Inflammatory macrophage treated with lipopolysaccharide for 1 hour (primary cell): ENCODE results near the gene EDA.

Experiments used
- DNase-seq, 2 donors: peaks; one replicate each; pipeline ENCODE4 v3.0.0-alpha.2; 2020 to 2022

Gene EDA

DNA sequence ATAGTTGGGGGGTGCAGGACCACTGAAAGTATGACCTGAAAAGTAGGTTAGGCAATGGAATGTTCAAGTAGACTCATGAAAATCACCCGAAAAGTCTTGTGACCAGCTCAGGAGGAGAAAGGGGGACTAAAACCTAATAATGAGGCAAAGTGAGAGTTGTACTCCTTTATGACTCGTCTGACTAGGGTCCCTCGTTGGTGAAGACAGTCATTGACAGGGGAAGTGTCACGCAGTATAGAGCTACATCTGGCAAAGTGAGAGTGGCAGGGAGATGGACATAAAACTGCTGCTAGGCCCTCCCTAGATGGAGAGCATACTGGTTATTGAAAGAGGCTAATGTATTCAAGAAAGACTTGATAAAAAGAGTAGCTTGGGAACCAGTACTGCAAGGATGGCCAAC, 466.8 kb downstream of the EDA start:
- DNase-seq, result no peak

GRCh38 chrX:70084592-70085240, 468.8 kb downstream of the EDA start:
- DNase-seq, result no peak

- DNase-seq, result no peak
Observed at GRCh38 chrX:70087857-70088630, 472.1 kb downstream of the EDA start.

DNA sequence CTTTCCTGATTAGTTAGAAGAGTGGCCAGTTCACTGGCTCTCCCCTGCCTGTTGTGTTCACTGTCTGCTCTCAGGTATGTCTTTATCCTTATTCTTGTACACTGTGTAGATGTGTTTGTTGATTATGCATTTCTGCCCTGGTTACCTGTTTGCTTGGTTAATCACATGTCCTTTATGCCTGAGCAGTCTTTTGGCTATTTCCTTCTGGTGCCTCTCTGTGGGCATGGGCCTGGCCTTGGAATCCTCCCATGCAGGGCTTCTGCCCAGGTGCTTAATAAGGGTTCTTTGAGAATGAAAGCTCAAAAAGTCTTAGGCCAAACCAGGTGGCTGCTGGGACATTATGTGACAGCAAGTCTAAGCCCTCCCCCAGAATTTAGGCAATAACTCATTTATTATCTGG, 472.8 kb downstream of the EDA start:
- no peak for DNase-seq
